Measurements from ENCODE around the gene CNRIP1.

DNA sequence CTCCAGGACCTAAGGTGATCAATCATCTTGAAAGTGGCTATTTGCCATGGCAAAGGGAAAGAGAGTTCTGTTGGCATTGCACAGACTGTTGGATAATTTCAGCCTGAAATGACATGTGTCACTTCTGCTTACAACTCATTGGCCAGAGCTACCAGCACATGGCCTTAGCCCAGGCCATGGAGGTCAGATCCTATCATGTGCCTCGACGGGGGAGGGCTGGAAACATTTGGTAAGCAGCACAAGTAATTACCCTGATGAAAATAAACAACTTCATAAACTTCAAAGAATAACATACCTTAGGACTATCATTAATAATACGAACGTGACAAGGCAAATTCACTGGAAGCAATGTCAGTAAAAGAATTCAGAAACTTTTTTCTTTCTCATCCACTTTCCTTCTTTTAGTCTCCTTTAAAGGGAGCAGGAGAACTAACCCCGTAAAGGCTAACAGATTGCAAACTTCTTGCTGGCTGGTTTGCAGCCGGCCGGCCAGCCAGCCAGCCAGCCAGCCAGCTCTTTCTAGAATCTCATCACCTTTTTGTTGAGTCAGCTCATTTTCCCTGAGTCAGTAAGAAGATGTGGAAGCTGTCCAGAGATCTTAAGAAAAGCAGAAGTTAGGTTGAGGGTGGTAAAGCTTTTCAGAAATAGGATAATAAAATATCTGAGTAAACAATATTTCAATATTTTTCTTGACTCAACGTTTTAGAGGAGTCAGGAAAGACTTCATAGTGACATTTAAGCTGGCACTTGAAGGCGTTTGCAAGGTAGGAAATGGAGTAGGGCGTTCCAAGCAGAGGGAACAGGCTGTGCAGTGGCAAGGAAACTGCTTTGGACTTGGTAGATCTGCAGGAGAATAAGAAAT, 31.9 kb downstream of the CNRIP1 start:
- no peak for TF ChIP-seq ZFP3 (CRISPR knock-in tag; IDR thresholded peaks at IDR 0.05)
- no peak for TF ChIP-seq ZNF70 (CRISPR knock-in tag; IDR thresholded peaks at IDR 0.05)
- TF ChIP-seq GLIS3 (CRISPR knock-in tag; IDR thresholded peaks at IDR 0.05) = no peak
- TF ChIP-seq ZC3H10 (CRISPR knock-in tag; IDR thresholded peaks at IDR 0.05) = no peak
- no peak for TF ChIP-seq RARB (CRISPR knock-in tag; IDR thresholded peaks at IDR 0.05)
- no peak for TF ChIP-seq BACH2 (CRISPR knock-in tag; IDR thresholded peaks at IDR 0.05; ENCODE audit: borderline replicate concordance)
- no peak for TF ChIP-seq OSR1 (CRISPR knock-in tag; IDR thresholded peaks at IDR 0.05)
- TF ChIP-seq, protein P1, sequence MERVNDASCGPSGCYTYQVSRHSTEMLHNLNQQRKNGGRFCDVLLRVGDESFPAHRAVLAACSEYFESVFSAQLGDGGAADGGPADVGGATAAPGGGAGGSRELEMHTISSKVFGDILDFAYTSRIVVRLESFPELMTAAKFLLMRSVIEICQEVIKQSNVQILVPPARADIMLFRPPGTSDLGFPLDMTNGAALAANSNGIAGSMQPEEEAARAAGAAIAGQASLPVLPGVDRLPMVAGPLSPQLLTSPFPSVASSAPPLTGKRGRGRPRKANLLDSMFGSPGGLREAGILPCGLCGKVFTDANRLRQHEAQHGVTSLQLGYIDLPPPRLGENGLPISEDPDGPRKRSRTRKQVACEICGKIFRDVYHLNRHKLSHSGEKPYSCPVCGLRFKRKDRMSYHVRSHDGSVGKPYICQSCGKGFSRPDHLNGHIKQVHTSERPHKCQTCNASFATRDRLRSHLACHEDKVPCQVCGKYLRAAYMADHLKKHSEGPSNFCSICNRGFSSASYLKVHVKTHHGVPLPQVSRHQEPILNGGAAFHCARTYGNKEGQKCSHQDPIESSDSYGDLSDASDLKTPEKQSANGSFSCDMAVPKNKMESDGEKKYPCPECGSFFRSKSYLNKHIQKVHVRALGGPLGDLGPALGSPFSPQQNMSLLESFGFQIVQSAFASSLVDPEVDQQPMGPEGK (CRISPR knock-in tag; IDR thresholded peaks at IDR 0.05; ENCODE audit: borderline replicate concordance) = no peak
- TF ChIP-seq, protein P2, sequence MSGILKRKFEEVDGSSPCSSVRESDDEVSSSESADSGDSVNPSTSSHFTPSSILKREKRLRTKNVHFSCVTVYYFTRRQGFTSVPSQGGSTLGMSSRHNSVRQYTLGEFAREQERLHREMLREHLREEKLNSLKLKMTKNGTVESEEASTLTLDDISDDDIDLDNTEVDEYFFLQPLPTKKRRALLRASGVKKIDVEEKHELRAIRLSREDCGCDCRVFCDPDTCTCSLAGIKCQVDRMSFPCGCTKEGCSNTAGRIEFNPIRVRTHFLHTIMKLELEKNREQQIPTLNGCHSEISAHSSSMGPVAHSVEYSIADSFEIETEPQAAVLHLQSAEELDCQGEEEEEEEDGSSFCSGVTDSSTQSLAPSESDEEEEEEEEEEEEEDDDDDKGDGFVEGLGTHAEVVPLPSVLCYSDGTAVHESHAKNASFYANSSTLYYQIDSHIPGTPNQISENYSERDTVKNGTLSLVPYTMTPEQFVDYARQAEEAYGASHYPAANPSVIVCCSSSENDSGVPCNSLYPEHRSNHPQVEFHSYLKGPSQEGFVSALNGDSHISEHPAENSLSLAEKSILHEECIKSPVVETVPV (CRISPR knock-in tag; IDR thresholded peaks at IDR 0.05) = no peak
